ENCODE results near the gene RARA.
"Not testable (repeated sequence)": the region's sequence is repeated elsewhere in the genome, so short reads cannot be mapped to it uniquely, and the experiment has no call there.

RARA gene

DNA sequence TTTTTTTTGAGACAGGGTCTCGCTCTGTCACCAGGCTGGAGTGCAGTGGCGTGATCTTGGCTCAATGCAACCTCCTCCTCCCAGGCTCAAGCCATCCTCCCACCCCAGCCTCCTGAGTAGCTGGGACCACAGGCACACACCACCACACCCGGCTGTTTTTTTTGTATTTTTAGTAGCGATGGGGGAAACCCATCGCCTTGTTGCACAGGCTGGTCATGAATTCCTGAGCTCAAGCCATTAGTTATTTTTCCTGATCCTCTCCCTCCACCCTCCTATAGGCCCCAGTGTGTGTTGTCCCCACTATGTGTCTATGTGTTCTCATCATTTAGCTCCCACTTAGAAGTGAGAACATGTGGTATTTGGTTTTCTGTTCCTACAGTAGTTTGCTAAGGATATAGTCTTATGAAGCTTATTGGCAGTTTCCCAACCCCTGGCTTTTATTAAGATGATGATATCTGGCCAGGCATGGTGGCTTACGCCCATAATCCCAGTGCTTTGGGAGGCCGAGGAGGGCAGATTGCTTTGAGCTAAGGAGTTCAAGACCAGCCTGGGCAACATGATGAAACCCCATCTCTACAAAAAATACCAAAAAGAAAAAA lies 9.7 kb upstream of the RARA start:
- DNase-seq: not testable (repeated sequence)

DNA sequence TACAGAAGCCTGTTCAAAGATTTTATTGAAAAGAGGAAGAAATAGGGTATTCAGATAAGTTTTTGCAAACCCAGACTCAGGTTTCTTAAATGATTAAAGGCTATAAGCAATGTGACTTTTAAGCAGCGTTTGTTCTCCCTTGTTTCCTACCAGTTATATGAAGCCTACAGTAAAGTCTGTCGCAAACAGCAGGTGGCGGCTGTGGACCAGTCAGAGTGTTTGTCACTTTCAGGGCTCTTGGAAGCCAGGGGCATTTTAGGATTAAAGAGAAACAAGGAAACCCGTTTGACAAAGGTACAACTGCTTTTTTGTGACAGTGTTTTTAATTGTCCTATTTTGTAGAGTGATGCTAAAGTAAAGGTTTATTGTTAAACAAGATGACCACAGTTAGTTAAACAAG lies 7.7 kb upstream of the RARA start:
- no peak for DNase-seq

DNA sequence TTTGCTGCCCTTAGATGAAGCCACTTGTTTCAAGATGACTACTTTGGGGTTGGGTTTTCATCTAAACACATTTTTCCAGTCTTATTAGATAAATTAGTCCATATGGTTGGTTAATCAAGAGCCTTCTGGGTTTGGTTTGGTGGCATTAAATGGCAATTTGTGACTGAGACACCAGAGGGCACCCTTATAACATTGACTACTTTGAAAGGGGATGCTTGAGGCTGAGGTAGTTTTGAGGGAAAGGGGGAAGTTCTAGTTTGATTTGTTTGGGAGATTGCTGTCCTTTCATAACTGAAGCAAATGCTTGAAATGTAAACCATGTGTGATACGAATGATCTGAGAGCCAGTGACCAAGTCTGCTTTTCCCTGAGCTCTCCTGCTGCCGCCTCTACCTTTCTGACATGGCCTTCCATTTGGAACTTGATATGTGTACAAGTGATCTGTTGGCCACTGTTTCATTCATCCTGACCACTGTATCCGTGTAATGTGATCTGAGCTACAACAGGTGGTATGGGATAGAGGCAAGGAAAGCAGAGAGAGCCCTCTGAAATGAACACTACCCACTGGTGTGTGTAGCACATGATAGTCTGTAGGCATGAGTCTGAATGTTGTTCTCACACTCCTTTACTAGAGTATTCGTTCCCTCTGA lies 5.8 kb upstream of the RARA start:
- DNase-seq: peak; percentile 59

DNA sequence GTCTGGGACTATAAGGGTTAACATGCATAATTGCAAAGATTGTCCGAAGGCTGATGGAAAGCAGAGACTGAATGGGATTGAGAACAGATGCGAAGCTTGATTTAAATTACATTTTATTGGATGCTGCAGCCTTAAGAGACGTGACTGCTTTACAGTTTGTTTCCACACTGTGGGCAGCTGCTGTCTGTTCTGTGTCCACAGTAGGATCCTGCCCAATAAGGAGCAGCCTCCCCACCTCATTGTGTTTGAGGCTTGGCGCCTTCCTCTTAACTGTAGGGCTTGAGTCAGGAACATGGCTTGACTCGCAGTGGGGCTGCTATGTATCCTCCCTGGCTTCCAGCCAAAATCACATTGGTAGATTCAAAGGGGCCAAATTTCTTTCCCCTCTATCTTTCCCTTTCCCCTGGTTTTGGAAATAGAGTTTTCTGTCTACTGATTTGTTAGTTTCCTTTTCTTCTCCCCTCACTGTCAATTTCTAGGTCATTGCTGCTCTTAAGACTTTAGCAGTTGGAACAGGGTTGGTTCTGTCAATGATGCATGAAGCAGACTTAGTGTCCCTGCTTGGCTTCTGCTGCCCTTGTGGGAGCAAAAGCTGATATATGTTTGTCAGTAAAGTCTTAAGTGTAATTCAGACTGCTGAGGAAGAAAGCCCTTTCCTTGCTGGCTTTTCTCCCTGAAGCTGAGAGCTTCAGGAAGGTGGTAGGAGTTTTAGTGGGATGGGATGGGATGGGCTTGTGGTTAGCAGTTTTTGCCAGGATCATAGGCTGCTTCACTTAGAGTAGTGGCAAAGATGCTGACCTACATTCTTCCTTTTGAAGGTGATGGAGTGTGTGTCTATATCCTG lies 5.0 kb upstream of the RARA start:
- DNase-seq: no peak

DNA sequence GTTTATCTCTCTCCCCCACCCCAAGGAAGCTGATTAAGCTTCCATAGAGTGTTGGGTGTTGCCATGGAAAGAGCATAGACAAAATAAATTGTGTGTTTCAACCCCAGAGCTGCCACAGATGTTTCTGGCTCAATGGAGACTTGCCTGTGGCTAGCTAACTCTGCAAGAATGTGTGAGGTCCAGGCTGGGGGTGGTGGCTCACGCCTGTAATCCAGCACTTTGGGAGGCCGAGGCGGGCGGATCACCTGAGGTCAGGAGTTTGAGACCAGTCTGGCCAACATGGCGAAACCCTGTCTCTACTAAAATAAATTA lies 4.5 kb upstream of the RARA start:
- not testable (repeated sequence) for DNase-seq

DNA sequence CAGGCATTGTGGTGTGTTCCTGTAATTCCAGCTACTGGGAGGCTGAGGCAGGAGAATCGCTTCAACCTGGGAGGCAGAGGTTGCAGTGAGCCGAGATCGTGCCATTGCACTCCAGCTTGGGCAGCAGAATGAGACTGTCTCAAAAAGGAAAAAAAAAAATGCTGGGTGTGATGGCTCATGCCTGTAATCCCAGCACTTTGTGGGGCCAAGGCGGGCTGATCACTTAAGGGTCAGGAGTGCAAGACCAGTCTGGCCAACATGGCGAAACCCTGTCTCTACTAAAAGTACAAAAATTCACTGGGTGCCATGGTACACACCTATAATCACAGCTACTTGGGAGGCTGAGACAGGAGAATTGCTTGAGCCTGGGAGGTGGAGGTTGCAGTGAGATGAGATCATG lies 4.1 kb upstream of the RARA start:
- not testable (repeated sequence) for DNase-seq

DNA sequence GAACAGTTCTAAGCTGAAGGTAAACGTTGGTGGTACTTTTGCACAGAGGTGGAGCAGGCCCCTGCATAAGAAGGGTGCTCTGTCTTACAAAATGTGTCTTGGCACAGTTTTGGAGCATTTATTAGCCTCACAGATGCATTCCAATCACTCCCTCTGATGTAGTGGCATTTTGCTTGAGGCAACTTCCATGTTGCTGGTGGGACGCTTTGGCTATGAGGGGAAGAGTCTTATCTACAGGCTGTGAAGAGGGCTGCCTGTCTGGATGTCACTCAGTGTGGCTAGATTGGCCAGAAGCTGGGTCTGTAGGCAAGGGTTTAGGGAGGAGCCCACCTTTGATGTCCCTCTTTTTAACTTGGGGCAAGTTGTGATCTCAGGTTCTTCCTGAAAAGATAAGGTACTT lies 2.6 kb upstream of the RARA start:
- no peak for DNase-seq

DNA sequence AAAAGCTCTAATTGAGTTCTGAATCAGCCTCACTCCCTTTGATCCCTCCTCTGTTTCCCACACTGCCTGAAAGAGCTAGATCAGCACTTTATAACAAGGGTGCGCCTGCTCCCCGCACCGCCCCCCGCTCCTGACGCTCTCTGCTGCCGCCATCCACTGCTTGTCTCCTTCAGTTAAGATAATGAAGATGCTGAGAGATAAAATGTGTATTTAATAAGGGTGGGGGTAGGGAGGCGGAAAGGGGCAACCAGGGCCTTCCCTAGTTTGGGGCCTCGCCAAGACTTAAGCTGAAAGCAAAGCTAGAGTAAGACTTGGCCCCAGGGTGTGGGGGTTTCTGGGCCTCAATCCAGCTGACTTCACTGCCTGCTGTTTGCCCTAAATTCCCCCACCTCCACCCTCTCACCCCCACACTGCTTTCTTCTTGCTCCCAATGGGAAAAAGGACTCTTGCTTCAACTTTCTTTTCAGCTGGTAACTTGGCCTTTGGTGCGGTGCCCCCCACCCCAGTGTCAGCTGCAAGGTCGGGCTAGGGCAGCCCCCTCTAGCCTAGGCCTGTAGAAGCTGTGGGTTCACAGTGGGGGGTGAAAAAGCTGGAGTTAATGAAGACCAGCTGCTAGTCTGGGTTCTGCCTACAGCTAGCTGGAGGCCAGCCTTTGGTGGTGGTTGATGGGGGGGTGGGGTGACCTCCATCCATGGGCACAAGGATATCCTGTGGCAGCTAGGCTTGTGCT lies 1.8 kb upstream of the RARA start:
- DNase-seq: no peak

DNA sequence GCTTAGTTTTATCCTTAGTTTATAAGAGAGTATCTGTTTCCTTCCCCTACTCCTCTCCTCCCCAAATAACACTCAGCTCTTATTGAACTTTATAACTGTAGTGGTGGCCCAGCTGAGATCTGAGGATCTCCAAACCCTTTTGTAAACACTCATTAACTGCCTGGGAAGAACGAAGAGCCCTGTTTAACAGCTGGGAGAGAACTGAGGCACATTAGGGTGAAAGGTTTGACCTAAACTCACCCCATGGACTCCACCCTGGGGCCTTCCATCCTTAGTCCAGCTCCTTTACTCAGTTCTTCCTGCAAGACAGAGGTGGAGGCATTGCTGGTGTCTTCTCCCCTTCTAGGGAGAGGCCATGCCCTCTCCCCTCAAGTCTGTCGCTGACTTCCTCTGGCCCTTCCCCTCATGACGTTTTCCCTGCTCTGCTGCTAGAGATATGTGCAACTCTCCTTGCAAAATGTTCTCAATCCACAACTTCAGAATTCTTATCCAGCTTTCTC lies 1.2 kb upstream of the RARA start:
- no peak for DNase-seq

DNA sequence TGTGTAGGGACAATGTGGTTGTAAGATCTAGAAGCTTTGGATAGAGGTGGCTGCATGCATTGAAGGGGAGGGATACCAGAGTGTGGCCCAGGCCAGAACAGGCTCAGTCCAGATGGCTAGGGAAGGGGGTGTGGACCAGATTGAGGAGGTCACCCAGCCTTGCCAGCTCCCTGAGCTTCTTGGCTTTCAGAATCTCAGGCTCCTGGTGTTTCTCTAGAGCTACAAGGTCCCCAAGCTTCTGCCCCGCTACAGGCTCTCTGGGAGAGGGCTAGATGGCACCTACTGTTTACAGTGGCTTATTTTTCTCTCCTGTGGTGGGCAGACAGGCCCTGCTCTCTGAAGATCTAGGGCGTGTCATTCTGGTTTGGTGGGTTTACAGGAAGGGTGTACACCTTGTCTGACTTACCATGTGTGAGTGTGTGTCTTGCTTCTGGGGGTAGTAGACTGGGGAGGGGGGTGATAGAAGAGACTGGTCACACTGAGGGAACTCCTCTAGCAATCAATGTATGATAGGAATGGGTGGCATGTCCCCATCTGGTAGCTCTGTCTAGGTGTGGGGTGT lies 1.1 kb downstream of the RARA start:
- no peak for DNase-seq

DNA sequence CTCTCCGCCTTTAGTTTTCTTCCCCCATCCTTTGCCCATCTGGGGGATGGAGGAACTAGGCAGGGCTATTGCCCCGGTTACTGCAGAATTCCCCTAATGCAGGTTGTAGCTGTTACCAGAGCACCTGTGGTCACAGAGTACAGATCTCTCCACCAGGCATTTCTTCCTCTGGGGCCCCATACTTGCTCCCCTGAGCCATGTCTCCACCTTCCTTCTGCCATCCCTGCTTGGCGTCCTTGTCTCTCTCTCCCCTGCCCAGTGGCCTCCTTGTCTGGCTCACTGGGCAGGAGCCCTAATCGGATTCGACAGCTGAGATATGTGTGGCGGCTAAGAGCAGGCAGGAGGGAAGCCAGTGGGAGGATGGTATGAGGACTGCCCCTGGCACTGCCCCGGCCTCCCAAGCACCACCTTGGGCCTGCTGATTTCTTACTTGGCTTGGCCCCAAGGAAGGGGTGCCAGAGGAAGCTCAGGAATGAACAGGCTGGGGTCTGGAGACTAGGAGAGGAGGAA lies 2.0 kb downstream of the RARA start:
- no peak for DNase-seq

DNA sequence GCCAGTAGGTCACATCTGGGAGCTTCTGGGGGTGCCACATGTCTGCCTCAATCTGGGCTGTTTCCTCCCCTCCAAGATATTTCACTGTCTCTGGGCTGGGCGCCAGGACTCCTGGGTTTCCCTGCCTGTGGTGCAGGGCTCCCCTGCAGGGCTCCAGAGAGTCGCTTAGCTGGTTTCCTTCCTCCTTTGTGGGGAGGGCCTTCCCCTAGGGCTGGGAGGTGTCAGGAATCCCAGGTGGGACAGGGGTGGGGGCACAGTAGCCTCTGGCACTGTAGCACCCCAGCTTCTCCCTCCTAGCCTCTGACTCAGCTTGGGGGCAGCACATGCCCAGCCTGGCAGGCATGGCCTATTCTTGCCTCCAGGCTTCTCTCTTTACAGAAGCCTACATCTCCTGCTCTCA lies 2.6 kb downstream of the RARA start:
- peak; percentile 35 for DNase-seq

DNA sequence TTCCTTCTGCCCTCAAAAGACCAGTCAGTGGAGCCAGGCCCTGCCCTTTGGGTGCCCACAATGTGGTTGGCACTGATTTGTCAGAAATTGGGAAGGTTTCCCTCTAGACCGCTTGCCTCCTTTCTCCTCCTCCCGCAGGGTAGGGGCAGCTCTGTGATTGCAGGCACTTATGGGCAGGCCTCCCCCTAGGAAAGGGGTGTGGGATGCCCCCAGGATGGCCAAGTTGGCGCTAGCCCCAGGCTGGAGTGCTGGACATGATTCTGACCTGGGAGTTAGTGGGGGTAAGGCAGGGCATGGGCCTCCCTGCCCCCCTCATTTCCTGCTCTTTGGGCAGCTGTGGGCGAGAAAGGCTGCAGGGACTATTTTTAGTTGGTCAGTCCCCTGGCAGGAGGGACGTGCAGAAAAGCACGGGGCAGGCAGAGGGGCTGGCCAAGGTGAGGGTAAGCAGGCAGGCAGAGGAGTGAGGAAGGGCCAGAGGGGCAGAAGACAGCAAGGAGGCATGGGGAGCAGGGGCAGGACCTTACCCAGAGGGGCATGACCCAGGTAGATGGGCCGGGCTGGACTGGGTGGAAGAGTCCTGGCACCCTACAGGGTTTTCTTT lies 3.3 kb downstream of the RARA start:
- no peak for DNase-seq

DNA sequence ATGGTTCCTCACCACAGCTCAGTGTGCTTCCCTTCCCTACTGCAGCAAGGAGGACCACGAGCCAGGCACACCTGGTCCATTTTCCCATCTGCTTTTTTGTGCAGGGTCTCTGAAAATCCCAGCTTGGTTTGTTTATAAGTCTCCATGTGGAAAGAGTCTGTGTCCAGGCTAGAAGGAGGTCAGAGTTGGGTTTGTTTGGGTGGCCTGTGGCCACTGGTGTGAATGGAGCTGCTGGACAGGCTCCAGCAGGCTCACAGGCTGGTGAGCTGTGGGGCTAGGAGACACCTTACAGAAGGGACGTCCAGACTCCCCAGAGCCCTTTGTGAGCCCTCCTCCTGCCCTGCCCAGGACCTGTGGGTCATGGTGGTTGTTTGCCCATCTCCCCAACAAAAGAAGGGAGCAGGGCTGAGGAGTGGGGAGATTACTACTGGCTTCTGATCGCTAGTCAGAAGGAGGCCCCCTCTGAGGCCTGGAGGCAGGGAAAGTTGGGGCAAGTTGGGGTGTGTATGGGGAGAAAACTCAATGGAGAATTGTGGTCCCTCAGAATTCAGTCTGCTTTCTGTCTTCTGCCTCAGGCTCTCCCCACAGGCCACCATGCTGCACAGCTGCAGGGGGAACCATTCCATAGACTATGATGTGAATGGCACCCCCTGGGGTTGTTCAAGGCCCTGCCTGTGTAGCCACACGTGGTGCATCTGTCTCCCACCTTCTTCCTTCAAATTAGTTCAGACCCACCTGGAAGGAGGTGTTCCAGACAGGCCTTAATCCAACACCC lies 4.1 kb downstream of the RARA start:
- DNase-seq: no peak

DNA sequence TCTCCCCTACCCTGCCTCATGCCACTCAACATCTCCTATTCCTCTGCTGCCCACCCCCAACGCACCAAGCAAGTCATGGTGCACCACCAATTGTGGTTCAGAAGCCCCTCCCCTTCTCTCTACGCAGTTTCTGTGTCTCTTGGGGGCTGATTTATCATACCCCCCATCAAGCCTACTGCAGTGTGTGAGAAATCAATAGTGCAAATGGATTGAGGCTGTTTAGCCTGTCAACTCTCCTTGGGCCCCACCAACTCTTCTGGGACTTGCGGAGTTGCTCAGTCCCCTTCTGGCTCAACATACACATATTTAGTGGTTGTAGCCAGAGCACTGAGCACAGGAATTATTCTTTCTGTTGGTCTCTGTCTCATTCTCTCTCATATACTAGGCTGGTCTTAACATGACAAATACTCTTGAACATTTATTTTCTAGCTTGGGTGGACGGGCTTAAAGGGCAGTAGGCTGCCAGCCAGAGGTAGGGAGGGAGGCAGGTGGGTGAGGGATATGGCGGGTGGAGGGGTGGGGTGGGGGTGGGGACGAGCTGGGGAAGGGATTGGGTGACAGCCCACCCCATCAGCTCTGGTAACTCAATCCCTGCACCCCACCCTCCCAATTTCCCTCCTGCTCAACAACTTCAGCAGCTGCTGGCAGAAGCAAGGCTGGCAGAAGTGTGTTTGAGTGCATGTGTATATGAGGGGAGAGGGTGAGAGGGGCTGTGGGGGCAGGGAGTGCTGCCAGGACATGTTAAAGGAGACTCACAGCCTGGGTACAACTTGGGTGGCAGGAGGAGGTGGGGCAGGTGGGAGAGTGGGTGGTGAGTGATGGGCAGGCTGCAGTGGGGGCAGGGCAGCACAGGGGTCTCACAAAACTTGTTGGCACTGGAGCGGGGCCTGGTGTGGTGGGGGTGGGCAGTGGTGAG lies 4.9 kb downstream of the RARA start:
- DNase-seq: peak; percentile 94

DNA sequence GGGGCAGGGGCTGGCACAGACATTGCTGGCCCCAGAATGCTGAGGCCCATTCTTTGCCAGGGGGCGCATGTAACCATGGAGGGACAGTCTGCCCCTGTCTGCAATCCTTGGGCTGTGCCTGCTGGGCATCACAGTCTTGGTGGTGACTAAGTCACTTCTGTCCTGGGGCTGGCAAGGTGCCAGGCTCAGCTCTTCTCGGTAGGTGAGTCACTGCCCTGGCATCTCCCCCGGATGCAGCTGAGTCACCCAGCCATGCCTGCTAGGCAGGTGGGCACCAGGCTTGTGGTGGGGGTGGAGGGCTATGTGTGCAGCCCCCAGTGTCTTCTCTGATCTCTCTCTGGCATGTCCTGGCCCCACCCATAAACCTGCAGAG lies 5.6 kb downstream of the RARA start:
- peak; percentile 62 for DNase-seq

DNA sequence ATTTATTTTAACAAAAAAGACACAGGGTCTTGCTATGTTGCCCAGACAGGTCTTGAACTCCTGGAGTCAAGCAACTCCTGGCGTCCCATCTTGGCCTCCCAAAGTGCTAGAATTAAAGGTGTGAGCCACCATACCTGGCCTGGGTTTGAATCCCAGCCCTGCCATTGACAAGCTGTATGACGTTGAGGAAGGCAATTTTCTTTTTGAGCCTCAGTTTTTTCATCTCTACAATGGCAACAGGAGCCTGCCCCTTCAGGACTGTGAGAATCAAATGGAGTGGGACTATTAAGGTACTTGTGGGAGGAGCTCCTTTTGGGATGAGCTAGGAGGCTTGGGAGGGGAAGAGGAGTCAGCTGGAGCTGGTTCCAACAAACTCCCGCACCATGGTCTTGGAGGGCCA lies 6.2 kb downstream of the RARA start:
- no peak for DNase-seq

DNA sequence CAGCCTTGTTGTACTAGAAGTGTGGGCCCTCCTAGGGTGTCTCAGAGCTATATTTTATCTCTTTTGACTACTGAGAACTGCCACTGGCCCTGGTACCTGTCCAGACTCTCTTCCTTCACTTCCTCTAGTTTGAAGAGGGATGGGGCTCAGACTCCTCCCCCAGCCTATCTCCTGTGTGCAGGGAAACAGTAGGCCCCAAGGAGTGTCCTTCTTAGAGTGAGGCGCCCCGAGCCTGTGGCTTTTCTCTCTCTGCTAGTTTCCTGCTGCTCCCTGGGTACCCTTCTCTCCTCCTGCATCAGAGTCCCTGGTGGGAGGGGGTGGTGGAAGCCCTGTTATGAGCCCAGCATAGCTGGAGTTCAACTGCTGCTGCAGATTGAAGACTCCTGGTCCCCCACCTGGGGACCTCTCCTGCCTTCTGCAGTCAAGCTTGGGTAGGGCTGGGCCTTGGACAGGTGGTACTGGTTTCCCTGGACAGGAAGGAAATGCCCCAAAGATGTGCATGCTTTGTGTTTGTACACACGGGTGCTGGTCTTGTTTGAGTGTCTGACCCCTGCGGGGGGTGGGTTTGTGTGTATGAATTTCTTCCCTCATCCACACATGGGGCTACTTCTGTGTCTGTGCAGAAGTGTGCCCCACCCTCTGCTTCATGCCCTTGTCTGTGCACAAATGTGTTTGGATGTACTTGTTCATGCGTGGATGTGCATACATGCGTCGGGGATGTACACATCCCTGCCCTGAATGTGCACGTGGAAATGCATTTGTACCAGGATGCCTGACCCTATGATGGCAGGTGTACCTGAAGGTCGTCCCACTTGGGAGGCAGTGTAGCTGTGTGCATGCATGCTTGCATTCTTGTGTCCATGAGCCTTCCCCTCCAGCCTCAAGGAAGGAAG lies 6.9 kb downstream of the RARA start:
- no peak for DNase-seq

DNA sequence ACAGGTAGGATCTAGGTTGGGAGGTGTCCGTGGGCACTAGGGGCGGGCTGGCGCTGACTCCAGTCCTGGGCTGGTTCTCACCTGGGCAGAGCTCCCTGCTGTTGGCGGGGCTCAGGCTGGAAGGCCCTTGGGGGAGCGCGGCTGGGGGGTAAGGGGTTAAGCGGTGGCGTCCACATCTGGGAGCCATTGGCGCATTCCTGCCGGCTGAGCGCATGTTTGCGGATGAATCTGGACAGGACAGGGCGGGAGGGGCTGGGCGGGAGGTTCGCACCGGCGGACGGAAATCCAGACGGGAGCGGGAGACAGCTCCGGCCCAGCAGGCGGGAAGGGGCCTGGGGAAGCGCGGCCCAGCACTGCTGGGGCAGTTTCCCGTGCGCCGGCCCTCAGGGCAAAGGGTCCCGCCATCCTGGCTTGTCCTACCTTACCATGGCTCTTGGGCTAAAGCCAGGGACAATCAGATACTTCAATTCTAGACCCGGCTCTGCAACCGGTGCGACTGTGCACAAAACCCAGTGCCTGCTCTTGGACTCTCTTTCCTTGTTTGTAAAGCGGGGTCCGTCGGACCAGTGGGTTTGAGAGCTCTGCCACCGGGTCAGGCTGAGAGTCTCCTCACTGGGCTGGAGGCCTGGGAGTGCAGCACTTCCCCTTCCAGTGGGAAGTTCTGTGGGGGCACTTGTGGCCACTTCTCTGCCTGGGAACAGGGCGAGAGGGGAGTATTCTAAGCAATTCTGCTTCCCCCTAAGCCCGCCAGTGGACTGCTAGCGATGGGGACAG lies 7.8 kb downstream of the RARA start:
- DNase-seq: no peak
